Lower leg skin (tissue), 3 donors: ENCODE measurements around the gene ZNF397.

Experiments used
- POLR2A ChIP-seq, 2 donors: fragments of 450-650 bp; IDR thresholded peaks; one replicate each; pipeline ENCODE4 v1.6.1; 2016 to 2017; ENCODE audit warnings: antibody characterized with exemption in 2 of 2, mild to moderate bottlenecking in 1 of 2, moderate library complexity in 1 of 2
- TF ChIP-seq, protein P1 (sequence below), 3 donors: fragments of 450-650 bp; IDR thresholded peaks; one replicate each; pipeline ENCODE4 v1.5.1; 2016; ENCODE audit warnings: antibody characterized with exemption in 3 of 3, mild to moderate bottlenecking in 3 of 3, moderate library complexity in 2 of 3

DNA sequence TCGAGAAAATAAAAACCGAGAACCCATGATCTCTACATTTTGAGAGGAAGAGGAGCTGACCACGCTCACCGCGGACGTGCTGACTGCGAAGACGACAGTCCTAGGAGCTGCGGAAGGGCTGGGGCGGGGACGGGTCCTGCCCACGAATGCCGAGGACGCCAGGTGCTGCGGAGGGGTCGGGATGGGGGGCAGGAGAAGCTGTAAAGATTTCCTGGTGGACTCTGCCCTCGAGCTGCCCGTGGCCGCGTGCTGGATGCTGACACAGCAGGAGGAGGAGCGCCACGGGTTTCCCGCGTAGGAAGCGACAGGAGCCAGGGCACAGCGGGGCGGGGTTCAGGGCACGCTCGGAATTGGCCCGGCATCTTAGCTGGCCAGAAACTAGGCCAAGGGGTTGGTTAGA lies 27.0 kb downstream of the ZNF397 start:
- TF ChIP-seq POLR2A (IDR thresholded peaks at IDR 0.05) = no peak
- TF ChIP-seq, protein P1, sequence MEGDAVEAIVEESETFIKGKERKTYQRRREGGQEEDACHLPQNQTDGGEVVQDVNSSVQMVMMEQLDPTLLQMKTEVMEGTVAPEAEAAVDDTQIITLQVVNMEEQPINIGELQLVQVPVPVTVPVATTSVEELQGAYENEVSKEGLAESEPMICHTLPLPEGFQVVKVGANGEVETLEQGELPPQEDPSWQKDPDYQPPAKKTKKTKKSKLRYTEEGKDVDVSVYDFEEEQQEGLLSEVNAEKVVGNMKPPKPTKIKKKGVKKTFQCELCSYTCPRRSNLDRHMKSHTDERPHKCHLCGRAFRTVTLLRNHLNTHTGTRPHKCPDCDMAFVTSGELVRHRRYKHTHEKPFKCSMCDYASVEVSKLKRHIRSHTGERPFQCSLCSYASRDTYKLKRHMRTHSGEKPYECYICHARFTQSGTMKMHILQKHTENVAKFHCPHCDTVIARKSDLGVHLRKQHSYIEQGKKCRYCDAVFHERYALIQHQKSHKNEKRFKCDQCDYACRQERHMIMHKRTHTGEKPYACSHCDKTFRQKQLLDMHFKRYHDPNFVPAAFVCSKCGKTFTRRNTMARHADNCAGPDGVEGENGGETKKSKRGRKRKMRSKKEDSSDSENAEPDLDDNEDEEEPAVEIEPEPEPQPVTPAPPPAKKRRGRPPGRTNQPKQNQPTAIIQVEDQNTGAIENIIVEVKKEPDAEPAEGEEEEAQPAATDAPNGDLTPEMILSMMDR (IDR thresholded peaks at IDR 0.05) = no peak
